ENCODE results near the gene PAIP2.
"Not testable (repeated sequence)": the region's sequence is repeated elsewhere in the genome, so short reads cannot be mapped to it uniquely, and the experiment has no call there.

The PAIP2 gene

DNA sequence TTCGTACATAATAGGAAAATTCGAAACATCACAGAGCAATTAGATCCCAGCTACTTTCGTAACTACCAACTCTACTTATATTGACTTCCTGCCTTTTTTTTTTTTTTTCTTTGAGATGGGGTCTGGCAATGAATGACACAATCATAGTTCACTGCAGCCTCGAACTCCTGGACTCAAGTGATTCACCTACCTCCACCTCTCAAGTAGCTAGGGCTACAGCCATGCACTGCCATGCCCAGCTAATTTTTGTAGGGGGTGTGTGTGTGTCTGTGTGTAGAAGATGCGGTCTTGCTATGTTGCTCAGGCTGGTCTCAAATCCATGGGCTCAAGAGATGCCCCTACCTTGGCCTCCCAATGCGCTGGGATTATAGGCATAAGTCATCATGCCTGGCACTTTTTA, 5.8 kb upstream of the PAIP2 start:
- DNase-seq, result no peak

DNA sequence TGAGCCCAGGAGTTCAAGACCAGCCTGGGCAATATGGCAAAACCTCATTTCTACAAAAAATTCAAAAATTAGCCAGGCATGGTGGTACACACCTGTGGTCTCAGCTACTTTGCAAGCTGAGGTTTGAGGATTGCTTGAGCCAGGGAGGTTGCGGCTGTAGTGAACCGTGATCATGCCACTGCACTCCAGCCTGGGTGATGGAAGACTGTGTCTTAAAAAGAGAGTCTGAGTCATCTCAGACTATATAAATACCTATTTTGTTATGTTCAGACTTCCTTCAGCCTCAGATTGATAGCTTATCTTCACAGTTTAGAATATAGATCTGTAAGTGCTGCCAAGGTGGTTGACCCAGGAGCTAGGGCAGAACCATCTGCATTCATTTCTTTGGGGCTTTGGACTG, 1.6 kb upstream of the PAIP2 start:
- DNase-seq, result no peak

DNA sequence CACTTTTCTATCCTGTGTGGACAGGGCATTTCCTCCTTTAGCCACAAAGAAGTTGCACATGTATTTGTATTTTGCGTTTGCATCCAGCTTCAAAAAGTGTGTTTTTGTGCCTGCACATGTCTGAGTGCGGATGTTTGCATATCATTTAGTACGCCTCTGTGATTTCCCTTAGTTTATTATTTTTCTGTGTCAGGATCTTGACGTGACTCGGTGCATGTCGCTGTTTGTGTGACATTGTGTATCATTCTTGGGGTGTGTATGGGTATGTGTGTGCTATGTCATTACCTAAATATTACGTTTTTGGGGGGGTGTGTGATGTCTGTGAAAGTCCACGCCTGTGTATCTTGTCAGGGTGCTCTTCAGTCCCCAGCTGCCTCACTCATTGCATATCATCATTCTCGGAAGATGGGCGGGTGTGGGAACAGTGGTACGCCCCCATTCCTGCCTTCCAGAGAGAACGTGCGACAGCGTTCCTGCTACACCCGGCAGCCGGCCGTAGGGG, 416 bp upstream of the PAIP2 start:
- no peak for DNase-seq

DNA sequence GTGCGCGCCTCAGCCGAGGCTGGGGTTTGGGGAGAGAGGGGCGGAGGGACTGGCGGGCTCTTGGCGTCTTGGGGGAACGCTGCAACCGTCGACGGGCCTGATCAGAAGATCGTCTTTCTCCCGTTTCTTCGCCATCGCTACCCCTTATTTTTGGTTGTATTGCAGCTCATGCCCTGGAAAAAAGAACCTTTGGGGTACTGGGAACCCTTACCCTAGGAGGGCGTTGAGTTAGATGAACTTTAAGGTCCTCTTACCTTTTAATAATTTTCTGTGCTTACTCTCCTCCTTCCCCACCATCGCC, 719 bp downstream of the PAIP2 start:
- DNase-seq, result no peak

DNA sequence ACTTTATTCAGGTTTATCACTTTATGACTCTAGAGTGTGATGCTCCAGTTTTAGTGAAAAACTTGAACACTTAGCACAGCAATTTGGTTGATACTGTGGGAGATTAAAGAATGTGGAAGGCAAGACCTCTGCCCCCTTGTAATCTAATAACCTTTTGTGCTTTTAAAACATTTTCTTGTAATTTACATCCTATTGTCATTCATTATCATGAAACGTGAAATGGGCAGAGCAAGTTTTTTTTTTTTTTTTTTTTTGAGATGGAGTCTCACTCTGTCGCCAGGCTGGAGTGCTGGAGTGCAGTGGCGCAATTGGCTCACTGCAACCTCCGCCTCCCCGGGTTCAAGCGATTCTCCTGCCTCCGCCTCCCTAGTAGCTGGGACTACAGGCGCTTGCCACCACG, 1.8 kb downstream of the PAIP2 start:
- DNase-seq, result no peak

DNA sequence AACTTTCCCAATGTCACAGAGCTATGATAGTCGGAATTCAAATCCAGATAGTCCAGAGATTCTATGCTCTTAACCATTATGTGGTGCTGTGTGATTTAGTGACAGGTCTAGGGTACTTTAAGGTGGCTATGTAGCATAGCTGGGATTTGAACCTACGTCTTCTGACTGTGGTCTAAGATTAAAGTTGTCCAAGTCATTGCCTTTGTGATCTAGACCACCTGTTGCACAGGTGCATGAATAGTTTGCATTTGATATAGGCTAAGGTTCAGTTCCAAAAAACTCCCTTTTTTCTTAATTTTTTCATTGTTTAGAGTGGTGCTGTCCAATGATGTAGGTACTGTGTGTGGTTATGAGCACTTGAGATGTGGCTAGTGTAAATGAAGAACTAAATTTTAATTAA, 2.5 kb downstream of the PAIP2 start:
- DNase-seq, result no peak

DNA sequence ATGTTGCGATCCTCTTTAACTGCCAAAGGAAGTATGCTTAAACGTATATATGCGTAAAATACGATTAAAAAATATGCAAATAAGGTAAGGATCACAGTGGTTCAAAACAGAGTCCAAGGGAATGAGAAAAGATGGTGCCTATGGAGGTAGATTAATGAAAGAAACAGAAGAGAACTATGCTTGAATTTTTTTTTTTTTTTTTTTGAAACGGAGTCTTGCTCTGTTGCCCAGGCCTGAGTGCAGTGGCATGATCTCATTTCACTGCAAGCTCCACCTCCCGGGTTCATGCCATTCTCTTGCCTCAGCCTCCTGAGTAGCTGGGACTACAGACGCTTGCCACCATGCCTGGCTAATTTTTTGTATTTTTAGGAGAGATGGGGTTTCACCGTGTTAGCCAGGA, 3.8 kb downstream of the PAIP2 start:
- not testable (repeated sequence) for DNase-seq

DNA sequence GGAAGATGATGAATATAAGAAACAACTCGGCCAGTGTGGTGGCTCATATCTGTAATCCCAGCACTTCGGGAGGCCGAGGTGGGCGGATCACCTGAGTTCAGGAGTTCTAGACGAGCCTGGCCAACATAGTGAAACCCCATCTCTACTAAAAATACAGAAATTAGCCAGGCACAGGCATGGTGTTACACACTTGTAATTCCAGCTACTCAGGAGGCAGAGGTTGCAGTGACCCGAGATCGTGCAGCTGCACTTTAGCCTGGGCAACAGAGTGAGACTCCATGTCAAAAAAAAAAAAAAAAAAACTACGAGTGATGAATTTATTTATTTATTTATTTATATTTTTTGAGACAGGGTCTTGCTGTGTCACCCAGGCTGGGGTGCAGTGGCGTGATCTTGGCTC, 6.2 kb downstream of the PAIP2 start:
- DNase-seq, result not testable (repeated sequence)

DNA sequence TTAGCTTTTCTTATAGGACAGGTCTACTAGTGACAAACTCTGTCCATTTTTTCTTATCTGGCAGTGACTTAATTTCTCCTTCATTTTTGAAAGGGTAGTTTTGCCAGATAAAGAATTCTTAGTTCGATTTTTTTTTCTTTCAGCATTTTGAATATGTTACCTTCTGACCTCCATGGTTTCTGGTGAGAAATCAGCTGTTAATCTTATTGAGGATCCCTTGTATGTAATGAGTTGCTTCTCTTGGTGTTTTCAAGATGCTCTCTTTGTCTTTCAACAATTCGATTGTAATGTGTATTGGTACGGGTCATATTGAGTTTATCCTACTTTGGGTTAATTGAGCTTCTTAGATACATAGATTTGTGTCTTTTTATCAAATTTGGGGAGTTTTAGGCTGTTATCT, 12.5 kb downstream of the PAIP2 start:
- DNase-seq, result no peak

DNA sequence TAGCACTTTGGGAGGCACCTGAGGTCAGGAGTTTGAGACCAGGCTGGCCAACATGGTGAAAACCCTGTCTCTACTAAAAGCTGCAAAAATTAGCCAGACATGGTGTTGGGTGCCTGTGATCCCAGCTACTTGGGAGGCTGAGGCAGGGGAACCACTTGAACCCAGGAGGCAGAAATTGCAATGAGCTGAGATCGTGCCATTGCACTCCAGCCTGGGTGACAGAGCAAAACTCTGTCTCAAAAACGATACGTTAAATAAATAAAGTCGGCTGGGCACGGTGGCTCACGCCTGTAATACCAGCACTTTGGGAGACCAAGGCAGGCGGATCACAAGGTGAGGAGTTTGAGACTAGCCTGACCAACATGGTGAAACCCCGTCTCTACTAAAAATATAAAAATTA, 14.2 kb downstream of the PAIP2 start:
- not testable (repeated sequence) for DNase-seq

DNA sequence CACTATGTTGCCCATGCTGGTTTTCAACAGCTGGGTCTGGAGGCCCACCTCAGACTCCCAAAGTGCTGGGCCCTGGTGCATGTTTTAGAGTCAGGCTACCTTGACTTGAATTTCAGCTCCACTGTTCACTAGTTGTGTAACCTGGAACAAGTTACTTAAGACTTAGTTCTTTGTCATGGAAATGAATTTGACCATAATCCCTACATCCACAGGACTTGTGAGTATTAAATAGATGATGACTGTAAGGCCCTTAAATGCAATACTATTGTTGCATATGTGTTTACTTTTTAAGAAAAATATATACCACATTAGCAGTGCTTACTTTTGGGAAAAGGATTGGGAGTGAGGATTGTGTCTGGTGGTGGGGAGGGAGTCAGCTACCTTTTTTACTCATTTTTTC, 16.4 kb downstream of the PAIP2 start:
- no peak for DNase-seq

DNA sequence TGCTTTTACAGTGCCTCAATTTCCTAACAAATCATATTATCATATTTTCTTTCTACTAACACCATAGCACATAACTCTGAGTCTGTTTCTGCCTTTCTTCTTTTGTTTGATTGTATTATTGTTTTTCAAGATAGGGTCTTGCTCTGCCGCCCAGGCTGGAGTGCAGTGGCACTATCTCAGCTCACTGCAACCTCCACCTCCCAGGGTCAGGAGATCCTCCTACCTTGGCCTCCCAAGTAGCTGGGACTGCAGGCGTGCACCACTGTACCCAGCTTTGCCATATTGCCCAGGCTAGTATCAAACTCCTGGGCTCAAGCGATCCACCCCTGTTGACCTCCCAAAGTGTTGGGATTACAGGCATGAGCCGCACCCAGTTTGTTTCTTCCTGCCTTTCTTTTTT, 18.7 kb downstream of the PAIP2 start:
- DNase-seq, result no peak

DNA sequence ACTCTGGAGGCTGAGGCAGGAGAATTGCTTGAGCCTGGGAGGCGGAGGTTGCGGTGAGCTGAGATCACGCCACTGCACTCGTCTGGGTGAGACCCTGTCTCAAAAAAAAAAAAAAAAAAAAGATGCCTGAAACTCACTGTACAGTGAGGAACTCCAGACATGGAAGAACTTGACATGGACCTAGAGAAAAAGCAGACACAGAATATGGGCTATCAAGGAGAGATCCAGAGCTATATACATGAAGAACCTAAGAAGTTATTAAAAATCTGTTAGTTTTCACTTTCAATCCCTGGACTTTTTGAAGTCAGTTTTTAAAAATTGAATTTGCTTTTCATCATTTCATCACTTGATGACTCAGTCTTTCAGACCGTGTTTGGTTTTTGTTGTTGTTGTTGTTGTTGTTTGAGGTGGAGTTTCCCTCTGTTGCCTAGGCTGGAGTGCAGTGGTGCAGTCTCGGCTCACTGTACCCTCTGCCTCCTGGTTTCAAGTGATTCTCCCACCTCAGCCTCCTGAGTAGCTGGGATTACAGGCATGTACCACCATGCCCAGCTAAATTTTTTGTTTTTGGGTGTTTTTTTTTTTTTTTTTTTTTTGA, 20.3 kb downstream of the PAIP2 start:
- DNase-seq, result no peak

DNA sequence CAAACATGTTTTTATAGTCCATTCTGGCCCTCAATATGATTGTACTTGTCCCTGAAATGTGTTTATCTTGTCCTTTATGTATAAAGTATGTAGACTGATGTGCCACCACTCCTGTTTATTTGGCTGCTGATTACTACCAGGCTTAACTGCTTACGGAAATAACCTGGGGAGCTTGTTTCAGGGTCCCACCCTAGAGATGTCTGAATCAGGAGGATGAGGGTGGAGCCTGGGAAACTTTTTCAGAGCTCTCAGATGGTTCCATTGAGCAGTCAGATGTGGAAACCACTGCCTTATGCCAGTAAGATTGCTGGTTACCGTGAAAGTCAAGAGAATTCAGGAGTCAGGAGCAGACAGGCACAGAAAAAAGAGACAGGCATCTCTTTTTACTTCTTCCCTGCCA, 22.3 kb downstream of the PAIP2 start:
- DNase-seq, result no peak

DNA sequence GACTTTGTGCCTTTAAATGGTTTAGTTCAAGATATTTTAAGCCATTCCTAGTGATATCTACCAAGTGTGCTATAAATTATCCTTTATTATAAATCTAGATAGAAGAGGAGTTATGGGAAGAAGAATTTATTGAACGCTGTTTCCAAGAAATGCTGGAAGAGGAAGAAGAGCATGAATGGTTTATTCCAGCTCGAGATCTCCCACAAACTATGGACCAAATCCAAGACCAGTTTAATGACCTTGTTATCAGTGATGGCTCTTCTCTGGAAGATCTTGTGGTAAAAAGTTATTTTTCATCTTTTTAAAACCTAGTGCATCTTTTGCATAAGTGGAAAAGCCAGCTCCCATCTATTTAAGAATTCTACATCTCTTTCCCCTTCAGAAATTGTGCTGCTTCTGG, 22.8 kb downstream of the PAIP2 start:
- no peak for DNase-seq

DNA sequence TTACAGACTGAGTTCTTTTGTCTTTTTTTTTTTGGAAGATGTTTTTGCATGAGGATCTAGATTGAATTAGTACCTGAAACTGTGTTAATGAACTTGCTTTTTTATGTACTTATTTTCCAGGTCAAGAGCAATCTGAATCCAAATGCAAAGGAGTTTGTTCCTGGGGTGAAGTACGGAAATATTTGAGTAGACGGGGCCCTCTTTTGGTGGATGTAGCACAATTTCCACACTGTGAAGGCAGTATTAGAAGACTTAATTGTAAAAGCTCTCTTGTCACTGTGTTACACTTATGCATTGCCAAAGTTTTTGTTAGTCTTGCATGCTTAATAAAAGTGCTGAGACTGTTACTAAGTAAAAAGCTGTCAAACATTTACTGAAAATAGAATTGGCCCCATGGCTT, 27.0 kb downstream of the PAIP2 start:
- no peak for DNase-seq

DNA sequence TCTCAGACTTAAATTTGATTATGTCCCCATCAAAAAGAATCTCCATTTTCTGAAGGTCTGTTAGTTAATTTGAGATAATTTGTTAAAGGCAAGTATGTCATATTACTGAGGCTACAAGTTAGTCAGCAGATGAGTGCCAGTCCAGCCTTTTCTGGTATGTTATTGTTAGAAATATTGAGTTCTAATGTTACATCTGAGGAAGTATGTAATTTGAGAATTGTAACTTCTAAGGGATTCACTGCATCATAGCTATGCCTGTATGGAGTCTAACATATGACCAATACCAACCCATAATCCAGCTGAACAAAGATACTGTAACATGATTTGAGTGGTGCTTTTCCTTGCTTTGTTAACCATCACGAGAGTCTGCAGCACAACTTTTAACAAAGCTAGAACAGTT, 27.5 kb downstream of the PAIP2 start:
- DNase-seq, result no peak

DNA sequence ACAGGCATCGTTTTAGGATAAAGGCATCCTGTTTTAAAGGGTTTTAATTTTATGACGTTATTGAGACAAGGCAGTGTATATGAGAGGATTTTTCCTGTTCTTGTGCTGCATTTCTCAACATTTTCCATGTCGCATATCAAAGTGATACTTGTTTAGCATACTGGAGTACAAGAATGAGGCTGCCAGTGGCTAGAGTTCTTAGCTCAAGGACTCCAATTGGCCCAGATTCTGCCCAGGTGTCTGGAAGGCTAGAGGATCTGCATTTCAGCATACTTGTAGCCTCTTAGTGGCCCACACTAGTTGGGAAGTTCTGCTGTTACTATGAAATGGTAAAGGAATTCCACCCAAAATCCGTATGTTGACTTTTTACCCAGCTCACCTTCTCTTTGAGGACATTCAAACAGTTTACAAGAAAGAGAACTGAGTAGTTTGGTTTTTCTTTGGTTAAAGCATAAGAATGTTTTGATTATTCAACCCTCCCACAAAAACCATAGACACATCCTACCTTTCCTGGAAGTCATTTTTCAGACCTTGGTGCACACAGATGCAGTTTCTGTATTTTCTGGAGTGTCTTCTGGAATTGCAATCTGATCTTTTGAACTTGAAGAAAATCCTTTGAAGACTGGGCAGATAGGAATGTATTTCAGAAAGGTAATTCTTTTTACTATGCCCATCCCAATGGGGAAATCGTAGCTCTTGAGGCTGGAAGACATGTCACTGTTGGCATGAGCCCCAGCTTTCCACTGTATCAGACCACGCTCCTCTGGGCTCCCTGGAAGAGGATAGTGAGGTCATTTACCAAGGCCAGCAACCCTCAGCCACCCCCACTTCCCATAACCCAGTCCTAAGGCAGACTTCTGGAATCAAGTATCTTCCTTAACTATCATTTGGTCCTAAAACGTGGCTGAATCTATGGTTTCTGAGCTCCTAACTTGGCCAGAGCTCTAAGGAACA, 30.1 kb downstream of the PAIP2 start:
- DNase-seq, result no peak

DNA sequence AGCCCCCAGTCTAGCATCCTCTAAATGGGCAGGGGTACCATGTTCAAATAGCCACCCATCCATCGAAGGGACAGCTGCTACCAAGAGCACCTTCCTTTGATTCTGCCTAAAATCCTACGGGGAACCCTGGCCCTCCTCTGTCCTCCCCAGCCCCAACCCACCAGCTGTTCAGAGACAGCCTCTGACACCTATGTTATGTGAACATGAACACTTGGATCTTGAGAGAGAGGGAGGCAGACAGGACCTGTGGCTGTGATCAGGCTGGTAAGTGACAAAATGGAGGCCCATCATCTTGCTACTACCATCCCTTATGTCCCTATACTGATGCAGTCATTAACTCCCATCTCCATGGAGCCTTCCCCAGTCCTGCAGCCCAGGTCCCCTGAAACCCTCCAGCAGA, 33.3 kb downstream of the PAIP2 start:
- DNase-seq, result no peak

DNA sequence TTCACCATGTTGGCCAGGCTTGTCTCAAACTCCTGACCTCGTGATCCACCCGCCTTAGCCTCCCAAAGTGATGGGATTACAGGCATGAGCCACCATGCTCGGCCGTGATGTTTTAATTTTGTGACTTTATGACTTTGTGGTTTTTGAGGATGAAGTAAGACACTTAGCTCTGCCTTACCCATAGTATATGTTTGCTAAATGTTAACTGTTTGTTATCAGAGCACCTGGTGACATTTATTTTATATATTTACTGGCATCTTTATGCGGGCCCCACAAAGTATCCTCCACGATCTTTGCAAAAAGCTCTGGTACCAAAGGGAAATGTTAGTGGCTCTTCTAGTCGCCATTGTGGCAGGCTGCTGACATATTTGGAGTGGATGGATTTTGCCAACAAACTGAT, 34.7 kb downstream of the PAIP2 start:
- DNase-seq, result no peak

DNA sequence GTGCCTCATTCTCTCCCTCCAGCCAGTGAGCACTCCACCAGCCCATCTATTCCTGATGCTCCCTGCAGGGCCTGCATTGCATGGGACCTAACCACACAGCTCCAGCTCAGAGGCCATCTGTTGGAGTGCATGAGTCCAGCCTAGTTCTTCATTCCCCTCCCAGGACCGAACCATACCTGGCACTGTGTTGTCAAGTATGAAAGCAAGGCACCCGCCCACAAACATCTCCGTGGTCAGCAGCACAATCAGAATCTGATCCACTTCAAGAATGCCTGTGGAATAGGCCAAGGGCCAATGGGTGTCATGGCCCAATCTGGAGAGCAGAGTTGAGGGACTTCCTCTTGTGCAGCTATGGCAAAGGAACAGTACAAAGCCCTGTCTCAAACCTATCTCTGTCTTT, 35.6 kb downstream of the PAIP2 start:
- DNase-seq, result no peak

DNA sequence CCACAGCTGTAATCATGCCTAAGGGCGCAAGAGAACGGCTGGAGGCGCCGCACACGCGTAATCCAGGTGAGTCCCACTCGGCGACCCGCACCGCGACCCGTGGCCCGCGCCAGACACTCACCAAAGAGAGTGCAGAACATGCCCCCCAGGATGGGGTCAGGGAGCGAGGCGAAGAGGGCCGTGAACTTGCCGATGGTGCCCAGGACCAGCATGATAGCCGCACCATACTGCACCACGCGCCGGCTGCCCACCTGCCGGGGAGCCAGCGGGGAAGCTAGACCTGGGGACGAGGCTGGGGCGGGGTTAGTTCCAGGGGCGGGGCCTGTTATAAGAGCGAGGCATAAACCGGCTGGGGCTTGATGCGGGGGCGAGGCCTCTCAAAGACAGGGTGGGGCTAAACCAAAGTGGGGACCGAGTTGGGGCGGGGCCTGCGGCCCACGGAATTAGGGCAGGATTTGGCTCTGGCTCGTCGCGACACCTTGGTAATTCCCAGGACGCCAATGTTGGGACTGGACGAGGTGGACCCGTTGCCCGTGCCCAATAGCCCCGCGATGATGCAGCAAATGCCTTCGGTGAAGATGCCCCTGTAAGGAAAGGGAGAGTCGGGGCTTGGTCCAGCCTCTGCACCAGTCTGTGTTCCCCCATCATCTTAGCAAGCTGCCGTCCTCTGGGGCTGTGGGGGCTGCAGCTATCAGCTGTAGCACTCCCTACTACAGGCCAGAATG, 36.6 kb downstream of the PAIP2 start:
- no peak for DNase-seq

DNA sequence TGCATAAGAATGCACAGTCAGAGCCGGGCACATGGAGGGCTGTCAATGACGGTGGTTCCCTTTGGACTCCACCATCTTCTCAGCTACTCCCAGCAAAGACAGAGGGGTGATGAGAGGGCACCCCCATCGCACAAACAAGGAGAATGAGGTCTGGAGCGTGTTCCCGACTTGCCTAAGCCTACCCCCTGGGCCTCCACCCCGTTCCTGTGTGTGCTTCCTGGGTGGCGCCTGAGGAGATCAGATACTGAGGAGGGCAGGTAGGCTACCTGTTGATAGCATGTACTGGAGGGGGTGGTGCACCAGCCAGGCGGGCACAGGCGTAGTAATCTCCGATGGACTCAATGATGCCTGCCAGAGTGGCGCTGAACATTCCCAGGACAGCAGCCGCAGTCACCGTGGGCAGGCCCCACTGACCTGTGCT, 37.3 kb downstream of the PAIP2 start:
- DNase-seq, result no peak
